ENCODE results near the gene MMP3. TPM values are rescaled to one million over a fixed set of nuclear protein-coding genes. Genes with fewer than 3 reads are reported as not detected.

MMP3 gene
- polyA plus RNA-seq, 3 donors, result not detected

DNA sequence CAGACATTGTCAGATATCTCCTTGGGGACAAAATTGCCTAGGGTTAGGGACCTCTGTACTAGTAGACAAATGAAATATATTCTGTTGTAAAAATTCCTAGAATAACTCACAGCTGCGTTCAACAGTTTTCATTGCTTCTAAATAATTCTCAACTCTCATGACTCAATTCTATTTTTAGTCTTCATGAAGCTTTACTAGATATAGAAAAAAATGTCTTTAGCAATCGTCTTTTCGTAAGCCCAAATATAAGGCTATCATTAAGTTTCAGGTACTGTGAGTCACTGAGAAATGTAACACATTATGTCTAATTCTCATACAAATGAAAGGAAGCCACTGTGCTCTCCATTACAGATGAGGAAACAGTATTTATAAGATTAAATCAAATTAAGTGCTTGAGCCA, 24.9 kb upstream of the MMP3 start:
- no peak overlapping the region for H3K4me3 Mint-ChIP-seq
- Histone ChIP-seq H3K4me2 (replicated peaks; ENCODE audit: extremely low read depth, low read length, poor library complexity, severe bottlenecking) (no peak overlapping the region), H3K4me1 (ENCODE audit: control insufficient read depth in 1 of 2, insufficient read depth in 2 of 2, low read length in 2 of 2) (no peaks in the 10 kb centered on the region), H3K27ac (ENCODE audit: low read depth in 1 of 2, low read length in 2 of 2) (no peak overlapping the region), H4K20me1 (ENCODE audit: insufficient read depth, low read length) (no peaks in the 10 kb centered on the region), H3K9me3 (replicated peaks in 1 of 2; ENCODE audit: control insufficient read depth in 1 of 2, insufficient read depth in 1 of 2, low read length in 2 of 2) (no peaks in the 10 kb centered on the region), H2AFZ (ENCODE audit: insufficient read depth, low read depth, low read length, poor library complexity, severe bottlenecking) (no peak overlapping the region), H3K36me3 (replicated peaks in 1 of 2; ENCODE audit: control insufficient read depth in 1 of 2, insufficient read depth in 2 of 2, low read length in 2 of 2) (no peaks in the 10 kb centered on the region), H3K9ac (ENCODE audit: insufficient read depth, low read length, poor library complexity, severe bottlenecking) (no peak overlapping the region), H3K79me2 (ENCODE audit: insufficient read depth, low read length) (no peaks in the 10 kb centered on the region), H3K27me3 (ENCODE audit: control insufficient read depth in 2 of 2, insufficient read depth in 2 of 2, low read length in 2 of 2) (no peaks in the 10 kb centered on the region), H3K4me3 (replicated peaks in 1 of 3; ENCODE audit: low read depth in 2 of 3, low read length in 3 of 3) (no peak overlapping the region)
- no peaks in the 10 kb centered on the region for H3K9me3 Mint-ChIP-seq
- no peak for DNase-seq
- intact Hi-C loops (cut with micrococcal nuclease), result no loop called here
- peaks cover 0 to 5% (median 0%) of the 10 kb centered on the region in 3 donors for H3K27me3 Mint-ChIP-seq (ENCODE audit: low read depth in 3 of 3)
- no peak overlapping the region for H3K27ac Mint-ChIP-seq
- H3K4me1 Mint-ChIP-seq, result no peaks in the 10 kb centered on the region
- no peaks in the 10 kb centered on the region for H3K36me3 Mint-ChIP-seq
- WGBS (ENCODE audit: insufficient coverage), result no CpG with 5 or more reads among the region's 3 CpGs
- TF ChIP-seq CTCF (IDR thresholded peaks at IDR 0.05), result no peak

GRCh38 chr11:102864724-102865123, 21.3 kb upstream of the MMP3 start:
- Mint-ChIP-seq H3K9me3 (no peaks in the 10 kb centered on the region), H3K4me3 (no peak overlapping the region), H3K4me1 (no peaks in the 10 kb centered on the region), H3K27me3 (ENCODE audit: low read depth in 3 of 3) (peaks cover 0 to 5% (median 0%) of the 10 kb centered on the region in 3 donors), H3K36me3 (no peaks in the 10 kb centered on the region), H3K27ac (no peak overlapping the region)
- H3K4me3 ChIP-seq (replicated peaks in 1 of 3; ENCODE audit: low read depth in 2 of 3, low read length in 3 of 3), result no peak overlapping the region
- no CpG with 5 or more reads among the region's 1 CpG for WGBS (ENCODE audit: insufficient coverage)
- DNase-seq, result no peak
- no peaks in the 10 kb centered on the region for H3K27me3 ChIP-seq (ENCODE audit: control insufficient read depth in 2 of 2, insufficient read depth in 2 of 2, low read length in 2 of 2)
- no peaks in the 10 kb centered on the region for H3K9me3 ChIP-seq (replicated peaks in 1 of 2; ENCODE audit: control insufficient read depth in 1 of 2, insufficient read depth in 1 of 2, low read length in 2 of 2)
- H2AFZ ChIP-seq (ENCODE audit: insufficient read depth, low read depth, low read length, poor library complexity, severe bottlenecking), result no peak overlapping the region
- H3K4me1 ChIP-seq (ENCODE audit: control insufficient read depth in 1 of 2, insufficient read depth in 2 of 2, low read length in 2 of 2), result no peaks in the 10 kb centered on the region
- intact Hi-C loops (cut with micrococcal nuclease), result no loop called here
- no peaks in the 10 kb centered on the region for H3K36me3 ChIP-seq (replicated peaks in 1 of 2; ENCODE audit: control insufficient read depth in 1 of 2, insufficient read depth in 2 of 2, low read length in 2 of 2)
- TF ChIP-seq CTCF (IDR thresholded peaks at IDR 0.05), result no peak
- H3K4me2 ChIP-seq (replicated peaks; ENCODE audit: extremely low read depth, low read length, poor library complexity, severe bottlenecking), result no peak overlapping the region
- H3K27ac ChIP-seq (ENCODE audit: low read depth in 1 of 2, low read length in 2 of 2), result no peak overlapping the region
- no peak overlapping the region for H3K9ac ChIP-seq (ENCODE audit: insufficient read depth, low read length, poor library complexity, severe bottlenecking)
- no peaks in the 10 kb centered on the region for H4K20me1 ChIP-seq (ENCODE audit: insufficient read depth, low read length)
- no peaks in the 10 kb centered on the region for H3K79me2 ChIP-seq (ENCODE audit: insufficient read depth, low read length)

Measured in CD14-positive monocyte (primary cell).